ENCODE measurements around the gene RASGEF1C. TPM values are rescaled to one million over a fixed set of nuclear protein-coding genes. Genes with fewer than 3 reads are reported as not detected.

Gene RASGEF1C
- total and polyA plus RNA-seq, 8 donors = 0.09 to 0.38 TPM; not detected in 6

- intact Hi-C loops (cut with DNase I) = no loop called here
- FAIRE-seq (no peak), DNase-seq (no peak), ATAC-seq (no peak)
- H3K27me3 ChIP-seq = no peaks in the 10 kb centered on the region
- TF ChIP-seq CTCF (IDR thresholded peaks at IDR 0.05) = no peak
- H3K4me3 ChIP-seq = no peak overlapping the region
- 85 to 87% methylated on average over 9 of the region's 9 CpGs for WGBS, 2 donors
- no peaks in the 10 kb centered on the region for H3K4me1 ChIP-seq
- no peaks in the 10 kb centered on the region for H3K9me3 ChIP-seq
- H3K36me3 ChIP-seq = no peaks in the 10 kb centered on the region
- H3K27ac ChIP-seq = no peak overlapping the region
Measured at GRCh38 chr5:180078348-180078747, 130.7 kb downstream of the RASGEF1C start.

- ATAC-seq (no peak), FAIRE-seq (no peak)
Measured at GRCh38 chr5:180077594-180078284, 131.3 kb downstream of the RASGEF1C start.

GRCh38 chr5:180075703-180076102 is 133.3 kb downstream of the RASGEF1C start:
- TF ChIP-seq CTCF (IDR thresholded peaks at IDR 0.05) = no peak
- Histone ChIP-seq H3K4me1 (no peaks in the 10 kb centered on the region), H3K27me3 (no peaks in the 10 kb centered on the region), H3K9me3 (no peaks in the 10 kb centered on the region), H3K27ac (no peak overlapping the region), H3K4me3 (no peak overlapping the region), H3K36me3 (no peaks in the 10 kb centered on the region)
- WGBS, 2 donors = 61 to 72% methylated on average over 1 of the region's 1 CpG
- intact Hi-C loops (cut with DNase I) = no loop called here
- no peak for FAIRE-seq
- no peak for ATAC-seq
- DNase-seq = no peak

More at GRCh38 chr5:180077594-180078284, 131.3 kb downstream of the RASGEF1C start:
- DNase-seq = no peak
- WGBS, 2 donors = 79 to 81% methylated on average over 9 of the region's 9 CpGs
- intact Hi-C loops (cut with DNase I) = no loop called here
- no peaks in the 10 kb centered on the region for H3K4me1 ChIP-seq
- H3K4me3 ChIP-seq = no peak overlapping the region
- H3K27me3 ChIP-seq = no peaks in the 10 kb centered on the region
- H3K36me3 ChIP-seq = no peaks in the 10 kb centered on the region
- TF ChIP-seq CTCF (IDR thresholded peaks at IDR 0.05) = no peak
- H3K9me3 ChIP-seq = no peaks in the 10 kb centered on the region
- H3K27ac ChIP-seq = no peak overlapping the region

GRCh38 chr5:180074462-180074861 is 134.5 kb downstream of the RASGEF1C start:
- DNase-seq = no peak
- ATAC-seq = no peak
- H3K36me3 ChIP-seq = no peaks in the 10 kb centered on the region
- FAIRE-seq = no peak
- intact Hi-C loops (cut with DNase I) = no loop called here
- TF ChIP-seq CTCF (IDR thresholded peaks at IDR 0.05) = no peak
- no peak overlapping the region for H3K27ac ChIP-seq
- no peaks in the 10 kb centered on the region for H3K27me3 ChIP-seq
- H3K4me3 ChIP-seq = no peak overlapping the region
- no peaks in the 10 kb centered on the region for H3K9me3 ChIP-seq
- H3K4me1 ChIP-seq = peaks cover 0 to 9% (median 0%) of the 10 kb centered on the region in 3 donors
- 48 to 51% methylated on average over 4 of the region's 4 CpGs for WGBS, 2 donors

GRCh38 chr5:180072556-180072955 is 136.5 kb downstream of the RASGEF1C start:
- intact Hi-C loops (cut with DNase I) = no loop called here
- WGBS, 2 donors = 79 to 80% methylated on average over 25 of the region's 25 CpGs
- peak overlapping the region in 2 of 4 donors; percentile 83 to 95 for H3K27ac ChIP-seq
- H3K27me3 ChIP-seq = no peaks in the 10 kb centered on the region
- FAIRE-seq (no peak), DNase-seq (peak in 3 of 6 donors; percentile 33 to 81 (median 52)), ATAC-seq (no peak)
- no peaks in the 10 kb centered on the region for H3K36me3 ChIP-seq
- no peaks in the 10 kb centered on the region for H3K9me3 ChIP-seq
- no peak for TF ChIP-seq CTCF (IDR thresholded peaks at IDR 0.05)
- peaks cover 10 to 21% (median 16%) of the 10 kb centered on the region in 3 donors for H3K4me1 ChIP-seq
- no peak overlapping the region for H3K4me3 ChIP-seq
